SK-N-MC (cell line): ENCODE data around the gene MRPL24.

Experiments used
- DNase-seq: peaks from one replicate; pipeline ENCODE4 v3.0.0-alpha.2; 2011; ENCODE audit warnings: low read depth, low spot score
- H3K27ac ChIP-seq: fragments of 200-600 bp; sonication (generic); 2 replicates; pipeline ENCODE4 v1.5.1; 2016; ENCODE audit warnings: mixed run types
- H3K36me3 ChIP-seq: fragments of 200-600 bp; sonication (generic); 2 replicates; pipeline ENCODE4 v1.6.1; 2017; ENCODE audit warnings: antibody characterized with exemption, low read length, mixed read lengths; ENCODE audit not compliant: insufficient read depth
- H3K4me3 ChIP-seq: fragments of 200-600 bp; sonication (generic); 2 replicates; pipeline ENCODE4 v1.5.1; 2016
- H3K9ac ChIP-seq: fragments of 200-600 bp; sonication (generic); 2 replicates; pipeline ENCODE4 v1.8.0; 2017; ENCODE audit warnings: mixed run types, mixed read lengths; ENCODE audit not compliant: insufficient read length
- H3K9me3 ChIP-seq: fragments of 200-600 bp; sonication (generic); 2 replicates; pipeline ENCODE4 v1.6.1; 2017; ENCODE audit warnings: low read depth, mild to moderate bottlenecking, antibody characterized with exemption, low read length, moderate library complexity, mixed read lengths
- EZH2 ChIP-seq: fragments of 200-600 bp; sonication (generic); IDR thresholded peaks from one replicate; pipeline ENCODE4 v1.6.1; 2017; ENCODE audit warnings: antibody characterized with exemption
- FOXP2 ChIP-seq: optimal IDR thresholded peaks from 2 replicates; pipeline ENCODE3; 2011; ENCODE audit warnings: mild to moderate bottlenecking, moderate library complexity; ENCODE audit not compliant: insufficient read depth; ENCODE audit errors: extremely low read length, control extremely low read depth
- POLR2AphosphoS5 ChIP-seq: IDR thresholded peaks from 2 replicates; pipeline ENCODE4 v1.6.1; 2012; ENCODE audit warnings: mild to moderate bottlenecking, low read depth, low read length, borderline replicate concordance

MRPL24 gene

GRCh38 chr1:156752843-156753482 lies 12.1 kb upstream of the MRPL24 start:
- TF ChIP-seq POLR2AphosphoS5, result no peak
- TF ChIP-seq FOXP2, result no peak
- Histone ChIP-seq H3K9me3 (no peaks in the 10 kb centered on the region), H3K9ac (peak overlapping the region; percentile 99), H3K4me3 (peak overlapping the region; percentile 99), H3K27ac (peak overlapping the region; percentile 49; the same call in 1 of the 2 replicates), H3K36me3 (peaks cover 2% of the 10 kb centered on the region; the same call in 1 of the 2 replicates)
- DNase-seq, result no peak

GRCh38 chr1:156751757-156752481 lies 11.0 kb upstream of the MRPL24 start:
- TF ChIP-seq FOXP2 (no peak), POLR2AphosphoS5 (peak; percentile 40; the same call in 1 of the 2 replicates)
- peak overlapping the region; percentile 99 for H3K4me3 ChIP-seq
- peak overlapping the region; percentile 94 for H3K27ac ChIP-seq
- no peaks in the 10 kb centered on the region for H3K9me3 ChIP-seq
- H3K9ac ChIP-seq, result peak overlapping the region; percentile 99
- DNase-seq, result peak; percentile 77
- peaks cover 2% of the 10 kb centered on the region; the same call in 1 of the 2 replicates for H3K36me3 ChIP-seq

- no peak for DNase-seq
- Histone ChIP-seq H3K4me3 (peak within 1 kb of the TSS; percentile 99), H3K36me3 (peaks cover 2% of the 10 kb centered on the region; the same call in 1 of the 2 replicates), H3K9me3 (no peaks in the 10 kb centered on the region), H3K9ac (peak within 1 kb of the TSS; percentile 99), H3K27ac (peak within 1 kb of the TSS; percentile 94)
- TF ChIP-seq EZH2, result no peak
- no peak for TF ChIP-seq FOXP2
- no peak for TF ChIP-seq POLR2AphosphoS5
Measured at GRCh38 chr1:156751451-156751756, 10.5 kb upstream of the MRPL24 start, which contains the start of gene HDGF. Gene HDGF (minus strand): TSS chr1:156751675. CDS start chr1:156751429, 246 bp downstream.

- TF ChIP-seq FOXP2, result no peak
- Histone ChIP-seq H3K4me3 (peak overlapping the region; percentile 99), H3K36me3 (peaks cover 8% of the 10 kb centered on the region), H3K9me3 (no peaks in the 10 kb centered on the region), H3K9ac (peak overlapping the region; percentile 95), H3K27ac (peak overlapping the region; percentile 90)
- no peak for DNase-seq
Measured at GRCh38 chr1:156750711-156751450, 10.0 kb upstream of the MRPL24 start.

- Histone ChIP-seq H3K9me3 (no peaks in the 10 kb centered on the region), H3K9ac (peak overlapping the region; percentile 95), H3K36me3 (peaks cover 14% of the 10 kb centered on the region), H3K4me3 (peak overlapping the region; percentile 99), H3K27ac (peak overlapping the region; percentile 90)
- DNase-seq, result no peak
- TF ChIP-seq POLR2AphosphoS5 (no peak), EZH2 (no peak), FOXP2 (no peak)
Measured at GRCh38 chr1:156750191-156750672, 9.3 kb upstream of the MRPL24 start.

- DNase-seq, result no peak
- Histone ChIP-seq H3K4me3 (peak overlapping the region; percentile 99), H3K27ac (peak overlapping the region; percentile 90), H3K9me3 (no peaks in the 10 kb centered on the region), H3K9ac (peak overlapping the region; percentile 95), H3K36me3 (peaks cover 21% of the 10 kb centered on the region)
- TF ChIP-seq POLR2AphosphoS5, result no peak
- TF ChIP-seq FOXP2, result no peak
- no peak for TF ChIP-seq EZH2
Measured at GRCh38 chr1:156749419-156750118, 8.7 kb upstream of the MRPL24 start.

- H3K4me3 ChIP-seq, result peak overlapping the region; percentile 99
- no peak for DNase-seq
- H3K9me3 ChIP-seq, result no peaks in the 10 kb centered on the region
- H3K9ac ChIP-seq, result peak overlapping the region; percentile 95
- TF ChIP-seq EZH2 (no peak), POLR2AphosphoS5 (no peak), FOXP2 (no peak)
- H3K36me3 ChIP-seq, result peaks cover 25% of the 10 kb centered on the region
- H3K27ac ChIP-seq, result peak overlapping the region; percentile 90
Measured at GRCh38 chr1:156748670-156749418, 8.0 kb upstream of the MRPL24 start.
